ENCODE data around the gene MTSS2.
A peak's percentile ranks its signal among the peaks of the same experiment; 100 is the strongest.
"Not testable (repeated sequence)": the region's sequence is repeated elsewhere in the genome, so short reads cannot be mapped to it uniquely, and the experiment has no call there.

Gene MTSS2

DNA sequence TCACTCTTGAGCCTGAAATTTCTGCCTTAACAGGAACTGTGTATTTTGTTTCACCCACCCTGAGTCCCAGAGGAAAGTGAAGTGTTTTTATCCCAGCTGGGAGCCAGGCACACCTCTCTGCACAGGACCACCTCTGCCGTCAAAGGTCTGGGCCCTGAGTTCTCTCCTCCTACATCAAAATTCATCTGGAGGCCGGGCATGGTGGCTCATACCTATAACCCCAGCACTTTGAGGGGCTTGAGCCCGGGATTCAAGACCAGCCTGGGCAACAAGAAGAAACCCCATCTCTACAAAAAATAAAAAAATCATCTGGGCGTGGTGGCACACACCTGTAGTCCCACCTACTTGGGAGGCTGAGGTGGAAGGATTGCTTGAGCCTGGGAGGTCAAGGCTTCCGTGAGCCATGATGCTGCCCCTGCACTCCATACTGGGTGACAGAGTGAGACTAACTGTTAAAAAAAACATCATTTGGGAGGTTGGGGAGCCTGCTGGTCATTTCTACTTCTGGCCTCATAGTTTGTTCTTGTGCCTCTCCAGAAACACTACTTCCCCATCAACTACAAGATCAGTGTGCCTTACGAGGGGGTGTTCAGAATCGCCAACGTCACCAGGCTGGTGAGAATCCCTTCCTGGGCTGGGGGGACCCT is 29.7 kb downstream of the MTSS2 start:
- no peak for DNase-seq (ENCODE audit: low read depth in 1 of 2, low spot score in 1 of 2)

- peak; percentile 63 to 66 for DNase-seq (ENCODE audit: low read depth in 1 of 2, low spot score in 1 of 2)
Observed at GRCh38 chr16:70653809-70654771, 31.8 kb downstream of the MTSS2 start.

DNA sequence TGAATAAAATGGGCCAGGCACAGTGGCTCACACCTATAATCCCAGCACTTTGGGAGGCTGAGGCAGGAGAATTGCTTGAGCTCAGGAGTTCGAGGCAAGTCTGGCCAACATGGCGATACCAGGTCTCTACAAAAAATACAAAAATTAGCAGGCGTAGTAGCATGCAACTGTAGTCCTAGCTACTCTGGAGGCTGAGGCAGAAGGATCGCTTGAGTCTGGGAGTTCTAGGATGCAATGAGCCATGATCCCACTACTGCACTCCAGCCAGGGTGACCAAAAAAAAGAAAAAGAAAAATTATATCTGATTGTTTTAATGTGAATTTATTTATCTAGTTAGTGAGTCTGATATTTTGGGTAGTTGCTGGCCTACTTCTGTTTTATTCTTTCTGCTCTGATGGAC is 32.4 kb downstream of the MTSS2 start:
- DNase-seq (ENCODE audit: low read depth in 1 of 2, low spot score in 1 of 2), result no peak

DNA sequence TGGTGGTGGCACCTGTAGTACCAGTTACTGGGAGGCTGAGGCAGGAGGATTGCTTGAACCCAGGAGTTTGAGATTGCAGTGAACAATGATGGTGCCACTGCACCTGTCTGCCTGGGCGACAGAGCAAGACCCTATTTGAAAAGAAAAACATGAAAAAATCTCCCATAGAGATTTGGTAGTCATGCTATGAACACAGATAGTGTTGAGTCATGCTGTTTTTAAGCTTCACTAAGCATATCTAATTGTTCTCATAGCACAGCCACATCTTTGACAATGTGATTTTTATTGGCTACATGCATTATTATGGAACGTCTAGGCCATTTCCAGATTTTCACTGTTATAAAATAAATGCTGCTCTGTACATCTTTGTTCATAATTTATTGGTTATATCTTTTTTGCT is 33.5 kb downstream of the MTSS2 start:
- no peak for DNase-seq (ENCODE audit: low read depth in 1 of 2, low spot score in 1 of 2)

GRCh38 chr16:70651524-70651923 is 34.3 kb downstream of the MTSS2 start:
- no peak for DNase-seq (ENCODE audit: low read depth in 1 of 2, low spot score in 1 of 2)

GRCh38 chr16:70650216-70650615 is 35.6 kb downstream of the MTSS2 start:
- no peak for DNase-seq (ENCODE audit: low read depth in 1 of 2, low spot score in 1 of 2)

DNA sequence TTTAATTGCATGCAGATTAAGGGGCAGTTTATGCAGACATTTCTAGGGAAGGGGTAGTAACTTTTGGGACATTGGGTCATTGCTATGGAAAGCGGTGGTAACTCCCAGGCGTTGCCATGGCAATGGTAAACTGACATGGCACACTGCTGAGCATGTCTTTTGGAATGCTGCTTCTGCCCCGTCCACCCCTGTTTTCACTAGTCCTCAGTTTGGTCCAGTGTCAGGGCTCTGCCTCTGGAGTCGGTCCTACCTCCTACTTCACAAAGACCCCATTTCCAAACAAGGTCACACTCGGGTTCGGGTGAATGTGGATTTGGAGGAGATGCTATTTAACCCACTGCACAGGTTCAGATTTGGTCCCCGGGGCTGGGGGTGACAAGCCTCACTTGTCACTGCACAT is 36.6 kb downstream of the MTSS2 start:
- no peak for DNase-seq (ENCODE audit: low read depth in 1 of 2, low spot score in 1 of 2)

- DNase-seq (ENCODE audit: low read depth in 1 of 2, low spot score in 1 of 2), result no peak
Observed at GRCh38 chr16:70648606-70649005, 37.2 kb downstream of the MTSS2 start.

GRCh38 chr16:70647441-70648359 is 38.2 kb downstream of the MTSS2 start:
- no peak for DNase-seq (ENCODE audit: low read depth in 1 of 2, low spot score in 1 of 2)

DNA sequence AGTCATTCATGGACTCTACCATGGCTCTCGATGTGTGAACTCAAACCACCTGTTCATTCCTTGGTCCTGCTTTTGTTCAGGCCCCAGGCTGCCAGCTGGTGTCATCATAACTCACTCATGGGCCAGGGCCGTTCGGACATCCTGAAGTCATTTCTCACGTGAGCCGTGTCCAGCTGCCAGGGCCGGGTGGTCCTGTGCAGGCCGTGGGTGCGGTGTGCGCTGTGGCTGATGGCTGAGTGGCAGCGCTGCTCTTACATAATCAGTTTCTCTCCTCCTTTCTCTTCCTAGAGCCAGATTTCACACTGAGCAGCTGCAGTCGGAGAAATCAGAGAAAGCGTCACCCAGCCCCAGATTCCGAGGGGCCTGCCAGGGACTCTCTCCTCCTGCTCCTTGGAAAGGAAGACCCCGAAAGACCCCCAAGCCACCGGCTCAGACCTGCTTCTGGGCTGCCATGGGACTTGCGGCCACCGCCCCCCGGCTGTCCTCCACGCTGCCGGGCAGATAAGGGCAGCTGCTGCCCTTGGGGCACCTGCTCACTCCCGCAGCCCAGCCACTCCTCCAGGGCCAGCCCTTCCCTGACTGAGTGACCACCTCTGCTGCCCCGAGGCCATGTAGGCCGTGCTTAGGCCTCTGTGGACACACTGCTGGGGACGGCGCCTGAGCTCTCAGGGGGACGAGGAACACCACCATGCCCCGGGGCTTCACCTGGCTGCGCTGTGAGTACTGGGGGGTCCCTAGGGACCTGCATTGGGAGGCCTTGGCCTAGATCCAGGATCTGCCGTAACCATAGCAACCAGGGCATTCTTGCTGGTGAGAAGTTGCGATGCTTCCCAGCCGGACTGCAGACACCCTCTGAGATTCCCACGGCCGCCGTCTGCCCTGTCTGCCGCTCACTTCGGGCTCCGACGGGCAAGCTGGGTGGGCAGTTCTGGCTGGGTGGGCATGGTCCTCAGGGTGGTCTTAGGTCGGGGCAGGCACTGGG is 39.3 kb downstream of the MTSS2 start, which contains the start of gene IL34:
IL34 (plus strand) TSS at position 300 of the 982 bp plus-strand sequence; CDS start at position 689, 389 bp downstream.
- no peak for DNase-seq (ENCODE audit: low read depth in 1 of 2, low spot score in 1 of 2)

GRCh38 chr16:70644763-70645597 is 40.9 kb downstream of the MTSS2 start:
- DNase-seq (ENCODE audit: low read depth in 1 of 2, low spot score in 1 of 2), result no peak

- not testable (repeated sequence) for DNase-seq (ENCODE audit: low read depth in 1 of 2, low spot score in 1 of 2)
Observed at GRCh38 chr16:70643264-70643663, 42.6 kb downstream of the MTSS2 start.

GRCh38 chr16:70642633-70643032 is 43.2 kb downstream of the MTSS2 start:
- no peak for DNase-seq (ENCODE audit: low read depth in 1 of 2, low spot score in 1 of 2)

DNA sequence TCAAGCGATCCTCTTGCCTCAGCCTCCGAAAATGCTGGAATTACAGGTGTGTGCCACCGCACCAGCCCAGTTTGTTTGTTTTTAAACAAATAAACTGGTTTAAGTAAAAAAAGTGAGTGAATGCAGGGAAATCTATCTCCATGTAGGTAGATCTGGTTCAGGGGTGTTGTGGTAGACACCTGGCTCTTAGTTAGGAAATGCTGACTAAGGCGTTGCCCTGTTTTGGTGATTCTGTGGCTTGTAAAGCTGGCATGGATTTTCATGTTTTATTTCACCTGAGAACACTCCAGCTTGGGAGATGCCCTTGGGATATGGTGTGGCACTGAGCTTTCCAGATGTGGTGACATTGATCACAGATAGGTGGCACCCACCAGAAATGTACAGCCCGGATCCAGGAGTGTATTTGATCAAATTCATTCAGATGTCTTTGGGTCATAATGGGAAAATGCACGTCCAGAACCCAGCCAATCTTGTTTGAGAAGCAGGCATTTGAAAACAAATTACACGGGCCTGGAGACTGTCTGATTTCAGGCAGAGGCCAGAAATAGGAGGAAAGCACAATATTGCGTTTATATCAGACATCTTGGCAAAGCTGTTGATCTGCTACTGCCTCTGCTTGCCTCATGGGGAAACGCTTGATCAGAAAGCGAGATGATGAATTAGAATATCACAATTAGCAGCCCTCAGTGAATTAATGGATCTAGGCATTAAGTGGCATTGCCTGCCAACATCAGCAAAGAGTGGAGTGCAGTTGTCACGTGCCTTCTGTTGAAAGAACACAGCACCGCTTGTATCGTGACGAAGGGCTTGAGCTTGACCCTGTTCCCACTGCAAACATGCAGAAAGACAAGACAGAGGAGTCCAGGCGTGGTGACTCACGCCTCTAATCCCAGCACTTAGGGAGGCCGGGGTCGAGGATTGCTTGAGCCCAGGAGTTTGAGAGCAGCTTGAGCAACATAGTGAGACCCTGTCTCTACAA is 46.8 kb downstream of the MTSS2 start:
- no peak for DNase-seq (ENCODE audit: low read depth in 1 of 2, low spot score in 1 of 2)

Measured in activated T-helper 1 cell treated with anti-CD3 and anti-CD28 coated beads, Interleukin-2, amount 50 U/mL, for 16 hours (primary cell).